ENCODE data around the gene ARHGAP22.

Gene ARHGAP22

GRCh38 chr10:48580236-48580635 is 24.6 kb downstream of the ARHGAP22 start:
- DNase-seq, result no peak

GRCh38 chr10:48579251-48579960 is 25.5 kb downstream of the ARHGAP22 start:
- DNase-seq, result no peak

GRCh38 chr10:48577158-48577557 is 27.7 kb downstream of the ARHGAP22 start:
- no peak for DNase-seq

GRCh38 chr10:48576501-48576900 is 28.4 kb downstream of the ARHGAP22 start:
- DNase-seq, result no peak

- no peak for DNase-seq
Observed at GRCh38 chr10:48575901-48576300, 29.0 kb downstream of the ARHGAP22 start.

- DNase-seq, result no peak
Observed at GRCh38 chr10:48574817-48575380, 30.0 kb downstream of the ARHGAP22 start.

DNA sequence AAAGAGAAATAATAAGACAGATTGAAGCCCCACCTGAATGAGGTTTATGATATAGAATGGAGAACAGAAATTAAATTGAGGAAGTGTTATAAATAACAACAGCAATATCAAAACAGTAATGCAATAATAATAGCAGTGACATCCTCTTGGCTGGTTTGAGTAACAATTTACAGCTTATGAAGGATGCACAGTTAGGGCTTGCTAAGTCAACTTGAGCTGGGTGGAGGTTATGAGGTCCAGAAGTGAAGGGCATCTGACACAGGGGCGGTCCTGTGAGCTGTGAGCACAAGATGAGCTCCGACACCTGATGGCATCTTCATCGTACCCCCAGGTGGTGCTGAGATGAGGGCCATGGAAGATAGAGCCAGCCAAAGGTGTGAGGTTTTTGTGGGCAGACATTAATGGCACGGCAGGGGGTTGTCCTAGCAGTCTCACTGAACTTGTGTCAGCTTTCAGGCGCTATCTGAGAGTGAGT is 30.5 kb downstream of the ARHGAP22 start:
- DNase-seq, result no peak

GRCh38 chr10:48573045-48573444 is 31.8 kb downstream of the ARHGAP22 start:
- DNase-seq, result no peak

- no peak for DNase-seq
Observed at GRCh38 chr10:48572414-48572813, 32.5 kb downstream of the ARHGAP22 start.

GRCh38 chr10:48568546-48568945 is 36.3 kb downstream of the ARHGAP22 start:
- no peak for DNase-seq

DNA sequence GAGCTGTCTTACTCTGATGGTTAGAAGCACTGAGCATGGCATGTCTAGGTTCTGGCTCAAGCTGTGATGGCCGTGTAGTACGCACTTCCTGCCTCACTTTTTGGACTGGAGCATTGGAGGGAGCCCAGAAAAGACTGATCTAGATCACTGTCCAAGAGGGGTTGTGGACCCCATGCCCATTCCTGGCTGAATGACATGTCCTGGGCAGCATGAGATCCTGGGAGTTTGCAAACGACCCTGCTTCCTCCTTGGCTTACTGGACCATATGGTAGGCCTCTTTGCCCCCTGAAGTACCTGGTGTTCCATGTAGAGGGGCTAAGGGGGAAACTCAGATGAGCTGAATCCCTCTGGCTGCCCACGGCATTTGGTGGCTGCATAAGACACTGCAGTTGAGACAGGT is 36.7 kb downstream of the ARHGAP22 start:
- DNase-seq, result no peak

DNA sequence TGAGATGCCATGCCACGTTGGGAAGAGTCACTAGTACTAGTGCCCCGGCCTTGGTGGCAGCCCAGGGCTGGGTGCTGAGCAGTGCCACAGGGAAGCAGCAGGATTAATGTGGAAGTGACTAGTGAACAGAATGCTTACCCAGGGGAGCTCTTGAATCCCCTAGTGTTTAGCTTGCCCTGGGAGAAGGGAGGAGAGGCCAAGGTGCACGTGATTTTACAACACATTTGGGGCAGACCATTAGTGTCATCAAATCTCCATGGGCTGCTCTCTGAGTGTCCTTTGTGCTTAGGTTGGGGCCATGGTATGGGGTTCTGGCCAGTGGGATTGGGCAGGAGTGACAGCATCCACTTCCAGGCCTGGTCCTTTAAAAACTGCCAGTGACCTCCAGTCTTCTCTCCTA is 37.5 kb downstream of the ARHGAP22 start:
- no peak for DNase-seq

DNA sequence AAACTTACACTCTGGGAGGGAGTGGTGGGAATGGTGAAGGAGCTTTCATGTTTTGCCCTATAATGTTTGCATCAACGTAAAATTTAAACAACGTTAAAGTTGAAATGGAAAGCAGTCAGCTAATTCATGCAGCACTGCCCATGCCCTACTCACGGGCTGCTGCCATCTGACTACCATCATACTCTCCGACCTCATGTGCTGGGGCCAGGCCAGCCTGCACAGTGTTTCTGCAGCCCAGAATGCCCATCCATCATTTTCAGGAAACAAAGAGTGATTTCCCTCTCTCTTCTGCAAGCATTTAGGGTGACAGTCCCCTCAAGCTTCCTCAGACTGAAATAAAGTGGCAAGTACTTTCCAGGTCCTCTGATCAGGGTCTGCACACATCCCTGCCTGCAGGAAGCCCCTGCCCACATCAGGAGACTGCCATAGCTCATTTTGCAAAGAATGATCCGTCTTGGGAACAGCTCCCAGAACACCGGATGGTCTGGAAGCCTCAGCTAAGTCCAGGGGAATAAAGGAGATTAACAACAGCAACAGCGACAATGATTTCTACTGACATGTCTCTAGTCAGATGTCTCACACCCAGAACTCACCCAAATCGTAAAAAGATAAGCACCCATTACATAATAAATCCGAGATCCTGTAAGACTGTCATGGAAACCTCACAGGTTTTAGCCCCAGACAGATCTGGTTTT is 40.3 kb downstream of the ARHGAP22 start:
- no peak for DNase-seq

- no peak for DNase-seq
Observed at GRCh38 chr10:48557511-48558123, 47.3 kb downstream of the ARHGAP22 start.

GRCh38 chr10:48556713-48557112 is 48.2 kb downstream of the ARHGAP22 start:
- DNase-seq, result no peak

DNA sequence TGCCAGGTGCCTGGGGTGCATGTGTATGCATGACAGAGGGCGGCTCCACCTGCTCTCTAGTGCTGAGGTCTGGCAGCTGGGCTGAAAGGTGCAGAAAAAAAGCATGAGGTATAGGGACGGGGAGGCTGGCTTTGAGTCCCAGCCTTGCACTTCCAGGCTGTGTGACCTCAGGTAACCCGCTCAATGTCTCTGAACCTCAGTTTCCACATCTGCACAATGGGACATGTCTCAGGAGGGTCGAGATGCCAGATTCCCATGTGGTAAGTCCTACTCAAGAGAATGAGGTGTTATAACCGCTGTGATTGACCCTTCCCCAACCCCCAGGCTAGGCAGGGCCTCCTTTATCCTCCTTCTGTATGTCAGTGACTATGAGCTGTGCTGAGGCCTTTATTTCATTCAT is 48.8 kb downstream of the ARHGAP22 start:
- no peak for DNase-seq

DNA sequence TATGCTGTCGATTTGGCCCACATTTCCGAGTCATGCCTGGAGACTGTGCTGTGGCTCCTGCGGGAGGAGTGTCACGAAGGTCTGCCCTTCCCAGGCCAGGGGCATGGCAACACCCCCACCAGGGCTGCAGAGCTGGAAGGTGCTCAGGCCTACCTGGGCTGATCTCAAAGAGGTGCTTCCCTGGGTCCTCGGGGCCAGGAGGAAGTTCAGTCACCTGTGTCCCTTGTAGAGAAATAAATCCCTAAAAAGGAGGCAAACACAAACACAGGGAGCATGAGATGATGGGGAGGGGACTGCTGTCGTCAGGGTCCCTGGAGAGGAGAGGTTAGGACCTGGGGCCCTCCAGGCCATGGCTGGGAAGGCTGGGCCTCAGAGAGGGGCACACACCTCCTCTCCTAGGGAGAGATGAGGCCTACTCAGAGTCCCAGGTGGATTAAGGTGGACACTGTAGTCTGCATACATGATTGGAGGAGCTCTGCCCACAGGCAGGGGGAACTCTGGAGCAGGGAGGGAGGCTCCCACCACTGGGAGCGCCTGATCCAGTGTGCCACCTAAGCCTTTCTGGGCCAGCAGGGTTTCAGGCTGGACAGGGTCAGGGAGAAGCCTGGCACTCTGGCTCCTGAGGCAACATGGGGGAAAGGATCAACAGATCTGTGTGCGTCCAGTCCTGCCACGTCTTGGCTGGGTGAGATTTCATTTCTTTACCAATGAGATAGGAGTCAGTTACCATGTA is 49.4 kb downstream of the ARHGAP22 start:
- DNase-seq, result no peak

DNA sequence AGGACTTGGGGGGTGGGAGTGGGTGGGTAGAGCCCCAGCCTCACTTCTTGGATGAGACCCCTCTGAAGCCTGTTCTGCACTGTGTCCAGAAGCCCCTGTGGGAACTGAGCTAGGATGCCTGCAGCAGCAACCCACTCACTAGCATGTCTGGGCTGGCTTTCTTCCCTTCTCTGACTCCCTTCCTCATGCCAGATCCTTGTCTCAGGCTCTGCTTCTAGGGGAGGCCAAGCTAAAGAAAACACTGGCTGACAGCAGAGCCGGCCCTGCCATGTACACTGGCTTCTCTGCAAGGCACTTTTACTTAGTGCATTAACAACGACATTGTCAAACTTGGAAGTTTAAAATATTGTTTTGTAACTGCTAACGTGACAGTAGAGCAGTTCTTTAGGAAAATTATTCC is 50.2 kb downstream of the ARHGAP22 start:
- DNase-seq, result no peak

DNA sequence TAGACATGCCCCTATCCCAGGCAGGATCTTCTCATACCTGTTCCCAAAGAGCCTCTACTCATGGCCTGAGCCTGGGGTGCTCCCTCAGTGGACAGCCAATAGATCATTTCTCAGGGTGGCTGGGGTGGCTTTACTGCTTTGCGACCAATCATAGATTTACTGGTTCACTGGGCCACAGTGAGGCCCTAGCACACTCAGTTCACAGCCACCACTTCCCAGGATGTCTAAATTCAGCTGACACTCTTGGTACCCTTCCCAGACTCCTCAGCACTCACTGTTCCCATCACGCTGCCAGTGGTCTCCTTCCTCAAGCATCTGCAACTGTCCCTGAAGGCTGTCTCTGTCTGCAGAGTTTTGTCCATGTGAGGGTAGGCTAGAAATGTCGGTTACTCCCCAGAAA is 50.6 kb downstream of the ARHGAP22 start:
- DNase-seq, result no peak

DNA sequence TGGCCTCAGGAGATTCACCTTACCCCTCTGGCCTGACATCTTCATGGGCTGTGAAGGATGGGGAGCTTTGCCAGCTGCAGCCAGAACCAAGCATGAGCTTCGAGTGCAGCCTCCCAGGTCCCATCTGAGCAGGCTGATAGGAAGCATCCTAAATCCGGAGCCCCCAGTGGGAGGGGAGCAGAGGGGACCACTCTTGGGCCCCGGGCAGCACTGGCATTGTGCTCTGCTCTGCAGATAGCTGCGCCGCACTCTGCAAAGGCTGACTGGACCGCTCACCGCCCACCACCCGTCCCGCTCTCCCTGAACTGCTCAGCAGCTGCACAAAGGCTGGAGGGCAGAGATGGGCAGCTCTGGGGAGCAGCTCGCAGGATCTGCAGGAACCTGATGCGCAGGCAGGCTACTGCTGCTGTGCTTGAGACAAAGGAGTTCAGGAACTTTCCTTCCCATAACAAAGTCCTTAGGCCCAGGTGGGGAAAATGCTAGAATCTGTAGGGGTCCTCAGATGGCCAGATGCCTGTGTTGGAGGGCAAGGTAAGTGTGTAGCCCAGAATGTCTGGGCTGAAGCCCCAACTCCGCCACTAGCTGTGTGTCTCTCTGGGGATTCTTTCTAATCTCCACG is 51.8 kb downstream of the ARHGAP22 start:
- DNase-seq, result no peak

DNA sequence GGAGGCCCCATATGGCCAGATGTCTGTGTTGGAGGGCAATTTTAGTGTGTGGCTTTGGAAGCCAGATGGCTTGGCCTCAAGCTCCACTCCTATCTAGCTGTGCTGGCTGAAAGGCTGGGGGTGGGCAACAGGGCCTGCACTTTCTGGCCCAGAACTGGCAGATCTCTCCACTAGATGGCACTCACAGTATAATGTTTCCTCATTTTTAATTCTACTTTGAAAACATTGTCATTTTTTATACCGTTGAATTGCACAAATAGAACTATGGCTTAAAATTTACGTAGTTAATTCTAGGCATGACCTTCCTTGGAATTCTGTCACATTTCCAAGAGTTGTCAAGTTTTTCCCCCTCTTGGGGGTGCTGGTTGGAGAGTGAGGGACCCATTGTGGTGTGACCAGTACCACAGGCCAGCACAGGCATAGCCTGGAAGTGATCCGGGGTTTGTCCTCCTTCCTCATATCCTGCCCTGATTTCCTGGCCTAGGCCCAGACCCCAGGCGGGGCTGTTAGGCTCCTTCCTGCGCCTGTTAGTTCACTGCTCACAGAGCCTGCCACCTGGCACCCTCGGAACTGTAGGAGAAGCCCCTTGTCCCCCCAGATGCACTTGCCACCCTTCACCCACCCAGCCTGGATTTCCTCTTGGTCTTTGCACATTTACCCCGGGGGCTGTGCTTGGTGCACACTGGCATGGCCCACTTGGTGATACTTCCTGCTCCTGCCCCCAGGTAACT is 52.8 kb downstream of the ARHGAP22 start:
- DNase-seq, result no peak

DNA sequence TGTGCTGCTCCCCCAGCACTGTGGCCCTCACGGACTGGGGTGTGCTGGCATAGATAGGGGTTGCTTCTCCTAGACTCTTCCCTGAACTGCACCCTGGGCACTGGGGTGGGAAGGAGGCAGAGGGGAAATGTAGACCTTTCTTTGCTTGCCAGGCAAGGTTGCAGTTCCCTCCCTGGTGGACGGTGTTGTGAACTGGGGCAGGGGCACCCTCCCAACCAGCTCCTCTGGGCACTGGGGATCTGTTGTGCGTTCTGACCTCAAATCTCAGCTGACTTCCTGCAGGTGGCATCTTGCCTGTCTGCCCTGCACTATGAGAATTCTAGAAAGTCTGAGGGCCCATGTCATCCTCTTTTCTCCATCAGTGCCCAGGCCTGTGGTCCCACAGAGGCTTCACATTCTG is 53.9 kb downstream of the ARHGAP22 start:
- no peak for DNase-seq

Data from NCI-H2029 treated with DMSO at 0.1 percent for 48 hours (cell line).